Measurements from ENCODE around the gene TPCN2.

Gene TPCN2

DNA sequence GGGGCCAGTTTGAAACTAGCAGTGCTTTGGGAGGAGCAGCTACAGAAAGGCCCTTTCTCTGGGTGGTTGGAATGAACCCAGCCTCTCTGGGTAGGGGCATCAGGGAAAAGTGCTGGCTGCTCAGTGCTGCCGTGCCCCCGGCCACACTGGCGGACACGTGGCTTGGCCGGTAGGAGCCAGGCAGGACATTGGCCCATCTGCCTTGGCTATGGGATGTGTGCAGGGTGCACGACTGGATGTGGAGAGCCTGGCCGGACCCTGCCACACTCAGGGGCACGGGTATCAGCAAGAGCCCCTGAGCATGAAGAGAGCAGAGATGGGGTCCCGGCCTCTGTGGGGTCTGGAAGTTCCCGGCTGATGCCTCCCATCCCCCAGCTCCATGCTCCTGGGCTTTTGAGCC, 46.6 kb downstream of the TPCN2 start:
- H3K9ac ChIP-seq (ENCODE audit: low read length): no peak overlapping the region
- H3K9me3 ChIP-seq (ENCODE audit: control insufficient read depth, low read depth, low read length): no peaks in the 10 kb centered on the region
- H3K27me3 ChIP-seq (ENCODE audit: control insufficient read depth, insufficient read depth, low read length): no peaks in the 10 kb centered on the region
- peaks cover under 1% of the 10 kb centered on the region for H3K36me3 ChIP-seq (ENCODE audit: control insufficient read depth, low read depth, low read length)
- H3K4me1 ChIP-seq (ENCODE audit: control insufficient read depth, low read depth, low read length): no peaks in the 10 kb centered on the region
- no peak overlapping the region for H3K4me3 ChIP-seq (ENCODE audit: low read length)
- H3K27ac ChIP-seq (ENCODE audit: low read length): no peak overlapping the region

DNA sequence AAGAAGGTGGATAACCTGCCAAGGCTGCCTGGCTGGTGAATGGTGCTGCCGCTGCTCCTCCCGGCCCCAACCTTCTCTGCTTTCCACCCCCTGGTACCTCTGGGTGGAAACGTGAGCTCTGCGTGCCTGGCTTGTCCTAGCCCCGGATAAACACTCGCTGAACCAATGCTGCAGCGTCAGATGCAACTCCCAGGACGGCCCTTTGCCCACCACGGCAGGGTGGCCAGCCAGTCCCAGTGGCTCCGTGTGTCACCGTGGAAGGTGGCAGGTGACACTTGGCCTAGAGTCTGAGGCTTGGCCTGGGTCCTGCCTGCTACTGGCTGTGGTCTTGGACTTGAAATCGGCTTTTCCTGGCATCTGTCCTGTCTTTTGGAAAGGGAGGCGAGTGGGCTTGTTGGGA, 47.7 kb downstream of the TPCN2 start:
- no peaks in the 10 kb centered on the region for H3K36me3 ChIP-seq (ENCODE audit: control insufficient read depth, low read depth, low read length)
- H3K9ac ChIP-seq (ENCODE audit: low read length): no peak overlapping the region
- no peaks in the 10 kb centered on the region for H3K4me1 ChIP-seq (ENCODE audit: control insufficient read depth, low read depth, low read length)
- H3K27ac ChIP-seq (ENCODE audit: low read length): no peak overlapping the region
- H3K9me3 ChIP-seq (ENCODE audit: control insufficient read depth, low read depth, low read length): no peaks in the 10 kb centered on the region
- no peaks in the 10 kb centered on the region for H3K27me3 ChIP-seq (ENCODE audit: control insufficient read depth, insufficient read depth, low read length)
- H3K4me3 ChIP-seq (ENCODE audit: low read length): no peak overlapping the region

DNA sequence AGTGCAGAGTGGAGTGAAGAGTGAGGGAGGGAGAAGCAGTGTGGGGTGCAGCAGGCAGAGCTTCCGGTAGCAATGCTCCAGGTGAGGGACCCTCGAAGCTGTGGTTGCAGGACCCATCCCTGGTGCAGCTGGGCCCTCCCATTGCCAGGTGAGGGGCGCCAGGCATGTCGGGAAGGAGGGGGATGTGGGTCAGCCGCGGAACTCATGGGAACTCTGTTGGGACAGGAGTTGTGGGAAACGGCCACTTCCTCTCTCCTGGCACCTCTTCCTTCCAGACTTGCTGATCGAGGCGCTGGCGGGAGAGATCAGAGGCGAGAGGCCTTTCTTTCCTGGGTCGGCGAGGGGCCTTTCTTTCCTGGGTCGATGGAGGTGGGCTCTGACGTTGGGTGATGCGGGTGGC, 48.5 kb downstream of the TPCN2 start:
- no peak overlapping the region for H3K9ac ChIP-seq (ENCODE audit: low read length)
- H3K27me3 ChIP-seq (ENCODE audit: control insufficient read depth, insufficient read depth, low read length): no peaks in the 10 kb centered on the region
- no peak overlapping the region for H3K4me3 ChIP-seq (ENCODE audit: low read length)
- H3K27ac ChIP-seq (ENCODE audit: low read length): no peak overlapping the region
- H3K9me3 ChIP-seq (ENCODE audit: control insufficient read depth, low read depth, low read length): no peaks in the 10 kb centered on the region
- H3K4me1 ChIP-seq (ENCODE audit: control insufficient read depth, low read depth, low read length): no peaks in the 10 kb centered on the region
- H3K36me3 ChIP-seq (ENCODE audit: control insufficient read depth, low read depth, low read length): no peaks in the 10 kb centered on the region

DNA sequence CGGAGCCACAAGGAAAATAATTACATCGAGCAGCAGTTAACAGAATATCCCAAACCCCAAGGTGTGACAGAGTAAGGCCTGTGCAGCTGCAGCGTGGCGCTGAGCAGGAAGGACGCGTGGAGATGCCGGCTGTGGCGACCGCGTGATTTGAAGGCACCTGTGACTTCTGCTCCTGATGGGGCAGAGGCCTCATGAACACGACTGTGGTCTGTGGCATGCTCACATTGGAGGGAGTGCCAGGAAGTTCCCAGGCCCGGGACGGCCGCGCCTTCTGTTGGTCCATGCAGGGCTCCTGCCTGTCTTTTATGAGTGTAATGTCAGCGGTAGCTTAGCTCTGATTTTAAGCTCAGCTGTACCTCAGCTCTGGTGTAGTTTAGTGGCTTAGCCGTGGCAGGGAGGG, 50.4 kb downstream of the TPCN2 start:
- H3K9ac ChIP-seq (ENCODE audit: low read length): no peak overlapping the region
- no peaks in the 10 kb centered on the region for H3K36me3 ChIP-seq (ENCODE audit: control insufficient read depth, low read depth, low read length)
- H3K4me3 ChIP-seq (ENCODE audit: low read length): no peak overlapping the region
- H3K27ac ChIP-seq (ENCODE audit: low read length): no peak overlapping the region
- H3K4me1 ChIP-seq (ENCODE audit: control insufficient read depth, low read depth, low read length): no peaks in the 10 kb centered on the region
- no peaks in the 10 kb centered on the region for H3K27me3 ChIP-seq (ENCODE audit: control insufficient read depth, insufficient read depth, low read length)
- H3K9me3 ChIP-seq (ENCODE audit: control insufficient read depth, low read depth, low read length): no peaks in the 10 kb centered on the region

DNA sequence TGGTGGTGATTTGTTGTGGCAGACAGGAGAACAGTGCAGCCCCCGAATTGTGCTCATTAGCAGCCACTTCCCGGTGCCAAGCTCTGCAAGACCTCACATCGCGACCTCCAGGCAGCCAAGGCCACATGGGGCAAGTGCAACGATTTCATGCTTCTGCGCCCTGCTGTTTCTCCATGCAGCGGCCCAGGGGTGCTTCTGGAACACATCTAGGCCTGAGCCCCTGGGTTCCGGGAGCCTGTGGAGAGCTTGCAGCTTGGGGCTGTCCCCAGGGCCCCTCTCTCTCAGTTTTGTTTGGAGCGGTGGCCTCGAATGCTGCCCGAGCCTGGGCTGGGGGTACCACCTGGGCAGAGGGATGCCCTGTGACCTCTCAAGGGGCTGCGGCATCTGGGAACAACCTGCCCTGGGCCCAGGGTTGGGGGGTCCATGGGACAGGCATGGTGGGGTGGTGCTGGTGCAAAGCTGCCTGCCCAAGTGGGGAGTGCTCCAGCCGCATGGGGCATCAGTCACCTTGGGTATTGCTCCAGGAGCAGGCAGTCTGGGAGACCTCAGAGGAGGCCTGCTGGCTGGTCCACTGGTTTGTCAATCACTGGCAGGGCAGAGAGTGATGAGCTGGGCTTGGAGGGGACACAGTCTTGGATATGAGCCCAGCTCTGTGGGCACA, 51.9 kb downstream of the TPCN2 start:
- Histone ChIP-seq H3K4me3 (ENCODE audit: low read length) (no peak overlapping the region), H3K9ac (ENCODE audit: low read length) (no peak overlapping the region), H3K36me3 (ENCODE audit: control insufficient read depth, low read depth, low read length) (no peaks in the 10 kb centered on the region), H3K27ac (ENCODE audit: low read length) (no peak overlapping the region), H3K27me3 (ENCODE audit: control insufficient read depth, insufficient read depth, low read length) (no peaks in the 10 kb centered on the region), H3K9me3 (ENCODE audit: control insufficient read depth, low read depth, low read length) (no peaks in the 10 kb centered on the region), H3K4me1 (ENCODE audit: control insufficient read depth, low read depth, low read length) (no peaks in the 10 kb centered on the region)

DNA sequence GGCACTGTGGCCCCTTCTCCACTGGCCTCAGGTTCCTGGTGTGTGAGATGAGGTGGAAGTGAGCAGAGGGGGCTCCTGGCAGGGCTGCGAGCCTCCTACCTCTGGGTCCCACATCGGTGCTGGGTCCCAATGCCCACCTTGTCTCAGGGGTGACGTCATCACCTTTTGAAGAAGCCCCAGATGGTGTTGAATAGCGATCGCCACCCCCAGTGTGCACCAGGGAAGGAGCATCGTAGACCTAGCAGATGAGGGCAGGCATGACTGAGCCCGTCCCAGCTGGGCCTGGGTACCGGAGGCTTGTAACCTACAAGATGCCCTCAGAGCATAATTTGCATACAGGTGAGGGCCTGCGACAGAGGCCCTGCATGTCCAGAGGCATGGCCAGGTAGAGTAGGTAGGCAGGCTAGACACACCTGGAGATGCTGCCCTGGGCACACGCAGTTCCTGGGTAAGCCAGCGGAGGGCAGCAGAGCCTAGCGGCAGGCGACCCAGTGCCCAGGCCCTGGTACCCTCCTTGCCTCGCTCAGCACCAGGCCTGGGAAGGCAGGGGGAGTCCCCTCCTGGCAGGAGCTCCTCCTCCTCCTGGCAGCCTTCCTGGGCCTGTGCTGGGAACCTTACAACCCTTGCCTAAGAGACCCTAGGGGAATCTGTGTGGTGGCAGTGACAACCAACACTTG, 52.5 kb downstream of the TPCN2 start:
- Histone ChIP-seq H3K4me3 (ENCODE audit: low read length) (no peak overlapping the region), H3K27ac (ENCODE audit: low read length) (no peak overlapping the region), H3K36me3 (ENCODE audit: control insufficient read depth, low read depth, low read length) (no peaks in the 10 kb centered on the region), H3K9me3 (ENCODE audit: control insufficient read depth, low read depth, low read length) (no peaks in the 10 kb centered on the region), H3K9ac (ENCODE audit: low read length) (no peak overlapping the region), H3K4me1 (ENCODE audit: control insufficient read depth, low read depth, low read length) (no peaks in the 10 kb centered on the region), H3K27me3 (ENCODE audit: control insufficient read depth, insufficient read depth, low read length) (no peaks in the 10 kb centered on the region)

DNA sequence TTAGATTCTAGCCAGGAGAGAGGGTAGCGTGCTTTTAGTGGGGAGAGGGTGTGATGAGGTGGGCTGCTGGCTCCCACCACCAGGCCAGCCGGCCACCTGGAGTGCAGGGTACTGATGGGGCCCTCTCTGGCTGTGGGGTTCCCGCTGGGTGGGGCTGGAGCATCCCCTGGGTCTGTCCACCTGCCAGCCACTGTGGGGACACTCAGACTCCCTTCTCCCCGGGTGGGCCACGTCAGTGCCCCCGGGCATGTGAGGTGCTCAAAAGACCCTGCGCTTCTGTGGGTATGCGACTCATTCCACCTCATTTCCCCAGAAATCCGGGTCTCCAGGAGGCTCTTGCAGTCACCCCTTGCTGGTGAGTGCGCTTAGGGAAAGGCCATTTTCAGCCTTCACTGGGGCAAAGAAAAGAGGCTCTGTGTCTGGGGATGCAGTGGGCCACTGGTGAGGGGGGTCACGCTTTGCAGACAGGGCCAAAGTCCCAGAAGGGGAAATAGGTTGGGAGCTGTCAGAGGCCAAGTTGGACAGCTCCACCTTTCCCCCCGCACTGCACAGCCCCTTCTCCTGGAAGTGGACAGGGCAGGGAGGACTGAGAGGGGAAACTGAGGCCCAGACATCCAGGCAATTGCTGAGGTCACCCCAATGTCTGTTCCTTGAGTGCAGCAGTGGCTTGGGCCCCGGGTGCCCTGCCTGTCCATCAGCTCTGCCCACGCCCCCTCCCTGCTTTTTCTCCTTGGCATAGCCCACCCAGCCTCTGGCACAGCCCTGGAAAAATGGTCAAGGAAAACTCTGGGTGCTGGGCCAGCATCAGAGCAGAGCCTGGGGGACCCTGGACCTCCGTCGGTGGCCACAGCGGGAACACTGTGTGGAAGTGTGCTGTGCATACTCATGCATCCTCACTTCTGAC, 53.3 kb downstream of the TPCN2 start:
- Histone ChIP-seq H3K36me3 (ENCODE audit: control insufficient read depth, low read depth, low read length) (no peaks in the 10 kb centered on the region), H3K27ac (ENCODE audit: low read length) (no peak overlapping the region), H3K9me3 (ENCODE audit: control insufficient read depth, low read depth, low read length) (no peaks in the 10 kb centered on the region), H3K9ac (ENCODE audit: low read length) (no peak overlapping the region), H3K27me3 (ENCODE audit: control insufficient read depth, insufficient read depth, low read length) (no peaks in the 10 kb centered on the region), H3K4me3 (ENCODE audit: low read length) (no peak overlapping the region), H3K4me1 (ENCODE audit: control insufficient read depth, low read depth, low read length) (no peaks in the 10 kb centered on the region)

DNA sequence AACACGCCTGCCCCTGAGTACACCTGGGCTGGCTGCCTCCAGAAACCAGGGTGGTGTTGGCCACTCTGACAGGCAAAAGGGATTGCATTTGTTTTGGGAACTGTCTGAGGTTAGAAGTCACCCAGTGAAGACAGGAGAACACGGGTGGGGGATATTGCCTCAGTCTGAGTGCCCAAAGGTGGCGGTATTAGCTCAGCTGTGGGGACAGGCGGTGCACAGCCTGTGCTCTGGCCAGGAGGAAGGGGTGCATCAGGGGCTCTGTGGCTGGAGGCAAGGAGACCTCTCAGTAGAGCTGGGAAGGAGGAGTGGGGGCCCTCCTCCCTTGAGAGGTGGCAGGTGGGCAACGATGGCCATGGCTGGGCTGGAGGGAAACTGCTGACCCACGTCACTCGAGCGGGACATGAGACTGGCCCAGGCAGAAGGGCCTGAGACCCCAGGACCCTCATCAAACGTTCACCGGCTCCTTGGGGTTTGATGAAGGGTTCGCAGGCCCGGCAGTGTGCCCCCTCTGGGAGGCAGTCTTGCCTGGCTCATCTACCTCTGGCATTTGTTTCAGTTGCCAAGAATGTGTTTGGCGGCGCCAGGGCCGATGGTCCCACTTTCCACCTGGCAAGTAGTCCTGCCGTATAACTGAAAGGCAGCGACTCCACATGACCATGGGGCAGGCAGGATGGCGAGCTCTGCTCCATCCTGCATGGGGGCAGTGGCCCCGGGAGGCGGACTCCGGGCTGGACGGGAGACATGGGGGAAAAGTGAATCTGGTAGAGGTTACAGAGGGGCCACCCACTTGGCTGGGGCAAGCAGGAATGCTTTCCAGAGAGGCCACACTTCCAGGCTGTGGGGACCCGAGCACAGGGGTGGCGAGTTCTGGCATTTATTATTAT, 54.2 kb downstream of the TPCN2 start:
- Histone ChIP-seq H3K4me3 (ENCODE audit: low read length) (no peak overlapping the region), H3K36me3 (ENCODE audit: control insufficient read depth, low read depth, low read length) (no peaks in the 10 kb centered on the region), H3K9me3 (ENCODE audit: control insufficient read depth, low read depth, low read length) (no peaks in the 10 kb centered on the region), H3K4me1 (ENCODE audit: control insufficient read depth, low read depth, low read length) (no peaks in the 10 kb centered on the region), H3K27ac (ENCODE audit: low read length) (no peak overlapping the region), H3K27me3 (ENCODE audit: control insufficient read depth, insufficient read depth, low read length) (no peaks in the 10 kb centered on the region), H3K9ac (ENCODE audit: low read length) (no peak overlapping the region)

DNA sequence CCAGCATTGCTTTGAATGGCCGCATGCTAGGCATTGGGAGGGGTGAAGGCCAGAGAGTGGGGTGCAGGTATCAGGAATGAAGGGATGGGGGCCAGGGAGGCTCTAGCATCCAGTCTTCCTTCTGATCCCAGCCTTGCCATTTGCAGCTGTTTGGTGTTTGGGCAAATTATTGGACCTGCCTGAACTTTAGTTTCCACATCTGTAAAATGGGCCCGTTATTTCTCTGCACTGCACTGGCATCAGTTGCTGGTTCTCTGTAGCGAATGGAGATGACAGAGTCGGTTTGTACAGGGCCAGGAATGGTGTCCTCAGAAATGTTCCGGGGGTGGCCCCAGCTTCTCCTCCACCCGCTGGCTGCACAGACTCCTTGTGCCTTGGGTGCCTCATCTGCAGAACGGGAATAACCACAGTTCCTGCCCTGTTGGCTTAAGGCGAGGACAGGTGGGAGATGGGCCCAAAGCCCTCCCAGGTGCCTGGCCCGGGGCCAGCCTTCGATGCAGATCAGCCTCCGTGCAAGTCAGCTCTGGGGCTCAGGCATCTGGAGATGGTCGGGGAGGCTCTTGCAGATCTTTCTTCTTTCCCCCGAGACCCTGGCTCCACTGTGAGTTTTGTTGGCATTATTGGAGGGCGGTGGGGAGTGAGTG, 55.6 kb downstream of the TPCN2 start:
- Histone ChIP-seq H3K4me1 (ENCODE audit: control insufficient read depth, low read depth, low read length) (no peaks in the 10 kb centered on the region), H3K27me3 (ENCODE audit: control insufficient read depth, insufficient read depth, low read length) (no peaks in the 10 kb centered on the region), H3K4me3 (ENCODE audit: low read length) (no peak overlapping the region), H3K9me3 (ENCODE audit: control insufficient read depth, low read depth, low read length) (no peaks in the 10 kb centered on the region), H3K36me3 (ENCODE audit: control insufficient read depth, low read depth, low read length) (no peaks in the 10 kb centered on the region), H3K27ac (ENCODE audit: low read length) (no peak overlapping the region), H3K9ac (ENCODE audit: low read length) (no peak overlapping the region)

DNA sequence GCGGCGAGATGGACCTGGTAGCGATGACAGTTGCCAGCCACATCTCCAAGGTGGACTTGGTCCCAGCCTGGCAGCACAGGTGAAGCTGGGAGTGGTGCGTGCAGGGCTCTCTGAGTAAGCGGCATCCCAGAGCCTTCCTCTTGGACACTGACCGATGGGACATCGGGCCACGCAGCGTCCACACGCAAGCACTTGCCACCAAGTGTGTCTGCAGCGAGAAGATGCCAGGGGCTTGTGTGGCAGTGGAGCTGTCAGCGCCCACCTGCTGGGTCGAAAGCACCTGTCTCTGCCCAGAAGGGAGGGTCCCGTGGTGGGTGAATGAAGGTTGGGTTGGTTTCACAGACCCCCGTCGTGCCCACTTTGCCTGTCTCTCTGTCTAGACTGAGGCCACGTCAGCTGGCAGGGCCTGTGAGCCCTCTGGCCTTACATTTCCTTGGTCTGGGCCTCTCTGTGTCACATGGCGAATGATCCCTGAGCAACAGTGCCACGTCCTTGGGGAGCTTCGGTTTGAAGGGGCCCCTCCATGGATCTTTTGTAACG, 56.2 kb downstream of the TPCN2 start:
- Histone ChIP-seq H3K9me3 (ENCODE audit: control insufficient read depth, low read depth, low read length) (no peaks in the 10 kb centered on the region), H3K36me3 (ENCODE audit: control insufficient read depth, low read depth, low read length) (no peaks in the 10 kb centered on the region), H3K4me3 (ENCODE audit: low read length) (no peak overlapping the region), H3K4me1 (ENCODE audit: control insufficient read depth, low read depth, low read length) (no peaks in the 10 kb centered on the region), H3K9ac (ENCODE audit: low read length) (no peak overlapping the region), H3K27me3 (ENCODE audit: control insufficient read depth, insufficient read depth, low read length) (no peaks in the 10 kb centered on the region), H3K27ac (ENCODE audit: low read length) (no peak overlapping the region)
